ENCODE measurements around the gene NPAS2. TPM values are rescaled to one million over a fixed set of nuclear protein-coding genes. Genes with fewer than 3 reads are reported as not detected.

The NPAS2 gene
- total and polyA plus RNA-seq, 4 donors = 5.9 to 17.1 (median 10.4) TPM

DNA sequence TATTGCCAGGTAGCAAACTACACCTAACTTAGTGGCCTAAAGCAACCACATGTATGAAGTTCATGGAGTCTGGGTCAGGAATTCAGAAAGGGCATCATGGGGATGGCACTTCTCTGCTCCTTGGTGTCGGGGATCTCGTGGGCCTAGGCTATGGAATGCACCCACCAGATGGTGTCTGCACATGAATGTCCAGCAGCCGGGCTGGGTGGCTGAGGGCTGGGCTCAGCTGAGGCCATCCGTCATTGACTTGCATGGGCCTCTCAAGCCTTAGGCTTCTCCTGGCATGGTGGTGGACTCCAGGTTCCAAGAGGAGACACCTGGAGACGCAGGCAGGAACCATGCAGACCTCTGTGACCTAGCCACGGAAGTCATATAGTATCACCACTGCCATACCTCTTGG, 156.1 kb downstream of the NPAS2 start:
- Histone ChIP-seq H3K36me3 (ENCODE audit: control insufficient read depth in 4 of 4, insufficient read depth in 4 of 4, low read length in 4 of 4) (peaks cover 0 to 32% (median under 1%) of the 10 kb centered on the region in 4 donors), H3K27me3 (ENCODE audit: control insufficient read depth in 3 of 3, insufficient read depth in 3 of 3, low read length in 2 of 3) (no peaks in the 10 kb centered on the region), H3K9me3 (ENCODE audit: control insufficient read depth in 4 of 4, insufficient read depth in 3 of 4, low read length in 3 of 4) (no peaks in the 10 kb centered on the region), H3K27ac (ENCODE audit: low read depth in 1 of 2, low read length in 1 of 2) (no peak overlapping the region), H3K4me3 (no peak overlapping the region), H3K9ac (ENCODE audit: insufficient read depth in 1 of 2, low read length in 2 of 2) (no peak overlapping the region), H3K4me1 (ENCODE audit: control insufficient read depth in 5 of 5, insufficient read depth in 5 of 5, low read length in 5 of 5) (no peaks in the 10 kb centered on the region)
- no peak for DNase-seq
- no peak for ATAC-seq (ENCODE audit: insufficient read depth, low FRiP score)
- TF ChIP-seq CTCF (IDR thresholded peaks at IDR 0.05; ENCODE audit: control extremely low read depth, extremely low read depth) = no peak
- 87 to 94% methylated on average over 6 of the region's 6 CpGs for WGBS, 2 donors

DNA sequence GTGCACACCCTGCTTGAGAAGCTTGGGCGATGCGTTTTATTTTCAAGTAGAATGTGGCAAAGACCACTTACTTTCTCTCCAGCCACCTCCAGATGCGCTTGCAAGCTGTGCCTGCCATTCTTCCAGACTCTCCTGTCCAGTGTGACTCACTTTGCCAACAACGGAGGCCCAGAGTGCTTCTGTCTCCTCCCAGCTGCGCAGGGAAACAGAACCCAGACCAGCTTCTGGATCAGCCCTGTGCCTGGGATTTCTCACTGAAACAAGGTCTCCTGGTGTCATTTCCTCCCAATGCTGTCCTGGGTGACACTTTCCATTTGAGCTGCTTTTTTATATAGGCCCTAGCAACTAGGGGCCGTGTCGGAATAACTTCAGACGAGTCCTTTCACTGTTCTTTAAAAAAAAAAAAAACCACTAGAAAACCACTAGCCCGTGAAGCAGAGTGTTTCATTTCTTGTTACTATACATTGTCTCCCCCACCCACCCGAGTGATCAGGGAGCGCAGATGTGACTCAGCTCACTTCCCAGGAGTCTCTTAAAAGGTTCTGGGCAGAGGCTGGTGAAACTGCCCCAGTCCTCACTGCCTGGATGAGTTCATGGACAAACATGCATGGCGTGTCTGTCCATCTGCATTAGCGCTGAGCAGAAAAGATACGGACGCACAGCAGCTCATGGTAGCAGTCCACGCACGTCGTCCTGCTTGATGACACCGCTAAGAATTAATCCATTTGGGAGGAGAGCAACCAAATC, 156.9 kb downstream of the NPAS2 start:
- H3K9me3 ChIP-seq (ENCODE audit: control insufficient read depth in 4 of 4, insufficient read depth in 3 of 4, low read length in 3 of 4) = no peaks in the 10 kb centered on the region
- no peaks in the 10 kb centered on the region for H3K4me1 ChIP-seq (ENCODE audit: control insufficient read depth in 5 of 5, insufficient read depth in 5 of 5, low read length in 5 of 5)
- ATAC-seq (ENCODE audit: insufficient read depth, low FRiP score) = no peak
- no peak overlapping the region for H3K9ac ChIP-seq (ENCODE audit: insufficient read depth in 1 of 2, low read length in 2 of 2)
- H3K27me3 ChIP-seq (ENCODE audit: control insufficient read depth in 3 of 3, insufficient read depth in 3 of 3, low read length in 2 of 3) = no peaks in the 10 kb centered on the region
- H3K27ac ChIP-seq (ENCODE audit: low read depth in 1 of 2, low read length in 1 of 2) = no peak overlapping the region
- no peak overlapping the region for H3K4me3 ChIP-seq
- no peak for TF ChIP-seq CTCF (IDR thresholded peaks at IDR 0.05; ENCODE audit: control extremely low read depth, extremely low read depth)
- peaks cover 0 to 31% (median under 1%) of the 10 kb centered on the region in 4 donors for H3K36me3 ChIP-seq (ENCODE audit: control insufficient read depth in 4 of 4, insufficient read depth in 4 of 4, low read length in 4 of 4)
- DNase-seq = no peak
- WGBS, 2 donors = 88 to 89% methylated on average over 19 of the region's 19 CpGs

- H3K4me3 ChIP-seq = no peak overlapping the region
- H3K27me3 ChIP-seq (ENCODE audit: control insufficient read depth in 3 of 3, insufficient read depth in 3 of 3, low read length in 2 of 3) = no peaks in the 10 kb centered on the region
- peaks cover 0 to 35% (median under 1%) of the 10 kb centered on the region in 4 donors for H3K36me3 ChIP-seq (ENCODE audit: control insufficient read depth in 4 of 4, insufficient read depth in 4 of 4, low read length in 4 of 4)
- H3K9ac ChIP-seq (ENCODE audit: insufficient read depth in 1 of 2, low read length in 2 of 2) = no peak overlapping the region
- no peak overlapping the region for H3K27ac ChIP-seq (ENCODE audit: low read depth in 1 of 2, low read length in 1 of 2)
- WGBS, 2 donors = 86 to 92% methylated on average over 12 of the region's 12 CpGs
- DNase-seq (no peak), ATAC-seq (ENCODE audit: insufficient read depth, low FRiP score) (no peak)
- no peak for TF ChIP-seq CTCF (IDR thresholded peaks at IDR 0.05; ENCODE audit: control extremely low read depth, extremely low read depth)
- H3K4me1 ChIP-seq (ENCODE audit: control insufficient read depth in 5 of 5, insufficient read depth in 5 of 5, low read length in 5 of 5) = no peaks in the 10 kb centered on the region
- no peaks in the 10 kb centered on the region for H3K9me3 ChIP-seq (ENCODE audit: control insufficient read depth in 4 of 4, insufficient read depth in 3 of 4, low read length in 3 of 4)
These were observed 157.6 kb downstream of the NPAS2 start for GRCh38 chr2:100977511-100977910.
